Osteocyte (in vitro differentiated cells): Measurements from ENCODE around the gene MBOAT7. TPM values are rescaled to one million over a fixed set of nuclear protein-coding genes. Genes with fewer than 3 reads are reported as not detected.

Experiments
- DNase-seq: peaks from one replicate; pipeline ENCODE4 v3.0.0; 2021; ENCODE audit warnings: mixed read lengths; ENCODE audit not compliant: unreplicated experiment; ENCODE audit errors: extremely low spot score
- H3K27ac Mint-ChIP-seq: one replicate; pipeline ENCODE4 v1.8.0; 2021; ENCODE audit warnings: mild to moderate bottlenecking, mixed read lengths; ENCODE audit not compliant: unreplicated experiment
- H3K27me3 Mint-ChIP-seq: one replicate; pipeline ENCODE4 v1.8.0; 2021; ENCODE audit warnings: mixed read lengths; ENCODE audit not compliant: unreplicated experiment
- H3K36me3 Mint-ChIP-seq: one replicate; pipeline ENCODE4 v1.8.0; 2021; ENCODE audit warnings: mixed read lengths; ENCODE audit not compliant: unreplicated experiment
- H3K4me1 Mint-ChIP-seq: one replicate; pipeline ENCODE4 v1.8.0; 2021; ENCODE audit warnings: mixed read lengths; ENCODE audit not compliant: unreplicated experiment
- H3K4me3 Mint-ChIP-seq: one replicate; pipeline ENCODE4 v1.8.0; 2021; ENCODE audit warnings: mild to moderate bottlenecking, moderate library complexity, mixed read lengths; ENCODE audit not compliant: unreplicated experiment
- H3K9me3 Mint-ChIP-seq: one replicate; pipeline ENCODE4 v1.8.0; 2021; ENCODE audit warnings: mixed read lengths; ENCODE audit not compliant: unreplicated experiment
- total RNA-seq: library from RNA; stranded (reverse); gene quantifications from 2 replicates; pipeline ENCODE4 v1.2.1, GENCODE V29; 2021
- TF ChIP-seq, protein P1 (sequence below): fragments of 200-600 bp; sonication (generic); IDR thresholded peaks from 2 replicates; pipeline ENCODE4 v1.5.0; 2021; ENCODE audit warnings: antibody characterized with exemption, mild to moderate bottlenecking, moderate library complexity

The MBOAT7 gene
- total RNA-seq, 1 donor from 2014 or later, result 85.2 TPM

DNA sequence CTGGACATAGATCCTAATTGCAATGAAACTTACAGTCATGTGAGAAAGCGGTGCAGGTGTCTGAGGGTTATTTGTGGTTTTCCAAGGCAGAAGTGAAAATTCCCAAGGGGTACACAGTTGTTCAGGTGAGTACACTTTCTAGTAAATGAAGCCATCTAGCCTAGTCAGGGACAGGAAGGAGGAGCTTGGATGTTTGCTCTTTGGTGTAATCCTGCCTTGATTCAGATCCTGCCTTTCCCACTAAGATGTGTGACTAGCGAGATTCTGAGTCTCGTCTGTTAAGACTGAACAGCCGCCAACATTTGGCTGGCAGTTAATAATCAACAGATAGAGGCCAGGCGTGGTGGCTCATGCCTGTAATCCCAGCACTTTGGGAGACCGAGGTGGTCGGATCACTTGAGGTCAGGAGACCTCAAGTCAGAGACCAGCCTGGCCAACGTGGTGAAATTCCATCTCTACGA lies 13.8 kb upstream of the MBOAT7 start:
- Mint-ChIP-seq H3K27ac (peak overlapping the region; percentile 34), H3K36me3 (peaks cover 41% of the 10 kb centered on the region), H3K4me1 (peaks cover 53% of the 10 kb centered on the region), H3K4me3 (peak overlapping the region; percentile 100), H3K9me3 (no peaks in the 10 kb centered on the region), H3K27me3 (no peaks in the 10 kb centered on the region)
- TF ChIP-seq, protein P1, sequence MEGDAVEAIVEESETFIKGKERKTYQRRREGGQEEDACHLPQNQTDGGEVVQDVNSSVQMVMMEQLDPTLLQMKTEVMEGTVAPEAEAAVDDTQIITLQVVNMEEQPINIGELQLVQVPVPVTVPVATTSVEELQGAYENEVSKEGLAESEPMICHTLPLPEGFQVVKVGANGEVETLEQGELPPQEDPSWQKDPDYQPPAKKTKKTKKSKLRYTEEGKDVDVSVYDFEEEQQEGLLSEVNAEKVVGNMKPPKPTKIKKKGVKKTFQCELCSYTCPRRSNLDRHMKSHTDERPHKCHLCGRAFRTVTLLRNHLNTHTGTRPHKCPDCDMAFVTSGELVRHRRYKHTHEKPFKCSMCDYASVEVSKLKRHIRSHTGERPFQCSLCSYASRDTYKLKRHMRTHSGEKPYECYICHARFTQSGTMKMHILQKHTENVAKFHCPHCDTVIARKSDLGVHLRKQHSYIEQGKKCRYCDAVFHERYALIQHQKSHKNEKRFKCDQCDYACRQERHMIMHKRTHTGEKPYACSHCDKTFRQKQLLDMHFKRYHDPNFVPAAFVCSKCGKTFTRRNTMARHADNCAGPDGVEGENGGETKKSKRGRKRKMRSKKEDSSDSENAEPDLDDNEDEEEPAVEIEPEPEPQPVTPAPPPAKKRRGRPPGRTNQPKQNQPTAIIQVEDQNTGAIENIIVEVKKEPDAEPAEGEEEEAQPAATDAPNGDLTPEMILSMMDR, result no peak
- no peak for DNase-seq

DNA sequence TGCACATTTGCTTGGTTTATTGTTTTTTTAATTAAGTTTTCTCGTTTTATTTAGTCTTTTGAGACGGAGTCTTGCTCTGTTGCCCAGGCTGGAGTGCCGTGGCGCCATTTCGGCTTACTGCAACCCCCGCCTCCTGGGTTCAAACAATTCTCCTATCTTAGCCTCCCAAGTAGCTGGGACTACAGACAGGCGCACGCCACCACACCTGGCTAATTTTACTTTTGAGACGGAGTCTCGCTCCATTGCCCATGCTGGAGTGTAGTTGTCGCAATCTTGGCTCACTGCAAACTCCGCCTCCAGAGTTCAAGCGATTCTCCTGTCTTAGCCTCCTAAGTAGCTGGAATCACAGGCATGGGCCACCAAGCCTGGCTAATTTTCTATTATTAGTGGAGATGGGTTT lies 12.6 kb upstream of the MBOAT7 start:
- Mint-ChIP-seq H3K4me3 (peak overlapping the region; percentile 100), H3K27ac (peak overlapping the region; percentile 99), H3K9me3 (no peaks in the 10 kb centered on the region), H3K27me3 (no peaks in the 10 kb centered on the region), H3K36me3 (peaks cover 31% of the 10 kb centered on the region), H3K4me1 (peaks cover 43% of the 10 kb centered on the region)
- no peak for DNase-seq
- TF ChIP-seq, protein P1, result no peak

DNA sequence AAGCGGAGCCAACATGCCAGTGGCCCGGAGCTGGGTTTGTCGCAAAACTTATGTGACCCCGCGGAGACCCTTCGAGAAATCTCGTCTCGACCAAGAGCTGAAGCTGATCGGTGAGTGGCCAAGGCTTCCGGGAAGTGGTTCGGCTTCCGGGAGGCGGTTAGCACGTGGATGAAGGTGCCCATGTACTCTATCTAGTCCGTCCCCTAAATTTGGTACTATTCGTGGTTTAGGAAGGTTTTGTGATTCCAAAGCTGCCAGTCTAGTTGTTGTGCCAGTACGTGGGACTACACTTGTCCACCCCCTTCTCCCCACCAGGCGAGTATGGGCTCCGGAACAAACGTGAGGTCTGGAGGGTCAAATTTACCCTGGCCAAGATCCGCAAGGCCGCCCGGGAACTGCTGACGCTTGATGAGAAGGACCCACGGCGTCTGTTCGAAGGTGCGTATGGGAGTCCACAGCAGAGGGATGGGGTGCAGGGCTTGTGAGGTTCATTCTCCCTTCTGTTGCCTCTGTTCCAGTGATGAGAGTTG lies 11.9 kb upstream of the MBOAT7 start:
- peaks cover 43% of the 10 kb centered on the region for H3K4me1 Mint-ChIP-seq
- peak overlapping the region; percentile 100 for H3K4me3 Mint-ChIP-seq
- peak overlapping the region; percentile 99 for H3K27ac Mint-ChIP-seq
- no peaks in the 10 kb centered on the region for H3K9me3 Mint-ChIP-seq
- H3K27me3 Mint-ChIP-seq, result no peaks in the 10 kb centered on the region
- no peak for DNase-seq
- TF ChIP-seq, protein P1, result no peak
- H3K36me3 Mint-ChIP-seq, result peaks cover 31% of the 10 kb centered on the region

DNA sequence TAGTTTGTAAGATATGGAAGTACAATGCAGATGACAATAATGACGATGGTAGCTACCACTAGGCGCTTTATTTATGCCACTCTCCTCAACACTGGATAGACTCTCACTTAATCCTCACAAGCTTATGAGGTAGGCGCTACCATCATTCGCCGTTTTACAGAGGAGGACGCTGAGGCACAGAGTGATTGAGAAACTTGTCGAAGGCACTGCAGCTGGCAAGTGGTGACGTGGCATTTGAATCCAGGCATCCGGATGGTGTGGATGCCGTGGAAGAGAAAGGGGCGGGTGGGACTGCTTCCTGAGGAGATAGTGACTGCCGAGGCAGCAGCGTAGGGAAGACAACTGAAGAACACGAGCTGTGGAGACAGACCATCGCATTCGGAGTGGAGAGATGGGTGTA lies 10.0 kb upstream of the MBOAT7 start:
- Mint-ChIP-seq H3K27ac (peak overlapping the region; percentile 99), H3K36me3 (peaks cover 30% of the 10 kb centered on the region), H3K4me3 (peak overlapping the region; percentile 61), H3K27me3 (no peaks in the 10 kb centered on the region), H3K4me1 (peaks cover 31% of the 10 kb centered on the region), H3K9me3 (no peaks in the 10 kb centered on the region)
- no peak for DNase-seq
- TF ChIP-seq, protein P1, result no peak

DNA sequence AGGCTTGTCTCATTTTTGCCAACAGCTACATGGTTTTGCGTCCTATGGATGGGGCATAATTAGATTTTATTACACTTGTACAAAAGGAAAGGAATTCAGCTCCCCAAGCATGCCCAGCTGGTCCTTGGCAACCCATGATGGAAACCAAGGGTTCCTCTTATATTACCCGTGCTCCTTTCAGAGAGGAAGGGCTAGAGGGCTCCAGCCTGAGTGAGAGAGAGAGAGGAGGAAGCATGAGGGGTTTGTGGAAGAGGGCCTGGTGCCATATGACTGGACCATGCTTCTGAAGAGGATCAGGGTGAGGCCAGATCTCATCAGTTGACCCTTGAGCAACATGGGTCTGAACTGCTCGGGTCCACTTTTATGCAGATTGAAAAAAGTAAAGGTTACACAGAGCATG lies 7.7 kb upstream of the MBOAT7 start:
- peaks cover 26% of the 10 kb centered on the region for H3K4me1 Mint-ChIP-seq
- TF ChIP-seq, protein P1, result no peak
- peaks cover 24% of the 10 kb centered on the region for H3K36me3 Mint-ChIP-seq
- H3K27ac Mint-ChIP-seq, result peak overlapping the region; percentile 34
- no peak for DNase-seq
- no peak overlapping the region for H3K4me3 Mint-ChIP-seq
- H3K27me3 Mint-ChIP-seq, result no peaks in the 10 kb centered on the region
- H3K9me3 Mint-ChIP-seq, result no peaks in the 10 kb centered on the region
